HEK293 (cell line): ENCODE data around the gene RNF41.
"Not testable (repeated sequence)": the region's sequence is repeated elsewhere in the genome, so short reads cannot be mapped to it uniquely, and the experiment has no call there.

Experiments used
- CTCF ChIA-PET: fragments of 350-600 bp; formaldehyde crosslinking; extraction: SDS; loops from one replicate; lab custom pipeline; 2021; ENCODE audit warnings: antibody characterized with exemption; lab: Yijun Ruan, JAX
- POLR2A ChIA-PET: fragments of 300-600 bp; formaldehyde crosslinking; extraction: SDS; loops from one replicate; lab custom pipeline; 2020; ENCODE audit warnings: antibody characterized with exemption, inconsistent platforms; lab: Yijun Ruan, JAX
- H3K27ac ChIP-seq: fragments of 200-500 bp; sonication (Bioruptor generic); 2 replicates; pipeline ENCODE4 v1.5.1; 2014; ENCODE audit warnings: low read depth, low read length, control low read depth, inconsistent platforms; ENCODE audit errors: extremely low read depth
- H3K36me3 ChIP-seq, 2 experiments: fragments of 200-500 bp in 1 of 2; sonication (Bioruptor generic) in 1 of 2; 1 replicate in 1 of 2; 2 replicates in 1 of 2; pipeline ENCODE4 v1.5.1; 2014 to 2017; ENCODE audit warnings: inconsistent platforms in 2 of 2, low read length in 2 of 2; ENCODE audit not compliant: control insufficient read depth in 2 of 2, insufficient read depth in 1 of 2
- H3K4me1 ChIP-seq: fragments of 200-500 bp; sonication (Bioruptor generic); 2 replicates; pipeline ENCODE4 v1.5.1; 2014; ENCODE audit warnings: mild to moderate bottlenecking, low read length, inconsistent platforms; ENCODE audit not compliant: control insufficient read depth, insufficient read depth
- H3K4me3 ChIP-seq: 2 replicates; pipeline ENCODE4 v1.5.1; 2011; ENCODE audit warnings: low read depth, mild to moderate bottlenecking, control low read depth, low read length, moderate library complexity
- H3K9me3 ChIP-seq: fragments of 200-500 bp; sonication (Bioruptor generic); 2 replicates; pipeline ENCODE4 v1.5.1; 2014; ENCODE audit warnings: low read depth, low read length, inconsistent platforms; ENCODE audit not compliant: control insufficient read depth, insufficient read depth
- GLI4 ChIP-seq: fragments of 450-650 bp; formaldehyde crosslinking; IDR thresholded peaks from 2 replicates; pipeline ENCODE4 v1.5.1; 2016; ENCODE audit warnings: missing biosample characterization, missing genetic modification characterization
- GLIS1 ChIP-seq: fragments of 450-650 bp; formaldehyde crosslinking; IDR thresholded peaks from 2 replicates; pipeline ENCODE4 v1.5.1; 2016; ENCODE audit warnings: missing biosample characterization, missing genetic modification characterization
- GLIS2 ChIP-seq: fragments of 450-650 bp; formaldehyde crosslinking; IDR thresholded peaks from 2 replicates; pipeline ENCODE4 v1.5.1; 2016; ENCODE audit warnings: missing biosample characterization, missing genetic modification characterization
- IKZF3 ChIP-seq: fragments of 450-650 bp; IDR thresholded peaks from 2 replicates; pipeline ENCODE4 v1.5.0; 2018; ENCODE audit warnings: missing biosample characterization, mild to moderate bottlenecking, missing genetic modification characterization, moderate library complexity
- KLF16 ChIP-seq: fragments of 450-650 bp; formaldehyde crosslinking; IDR thresholded peaks from 2 replicates; pipeline ENCODE4 v1.5.1; 2017; ENCODE audit warnings: missing biosample characterization, missing genetic modification characterization
- KLF9 ChIP-seq: fragments of 450-650 bp; formaldehyde crosslinking; IDR thresholded peaks from 2 replicates; pipeline ENCODE4 v1.5.1; 2016; ENCODE audit warnings: missing biosample characterization, missing genetic modification characterization, low read depth
- SALL2 ChIP-seq: fragments of 450-650 bp; formaldehyde crosslinking; IDR thresholded peaks from 2 replicates; pipeline ENCODE4 v1.5.0; 2017; ENCODE audit warnings: missing biosample characterization, mild to moderate bottlenecking, missing genetic modification characterization, borderline replicate concordance
- SETDB1 ChIP-seq: IDR thresholded peaks from one replicate; pipeline ENCODE4 v1.6.1; 2017; ENCODE audit warnings: mild to moderate bottlenecking, low read length, moderate library complexity, mixed read lengths; ENCODE audit not compliant: insufficient read length
- ZBTB7A ChIP-seq: fragments of 450-650 bp; formaldehyde crosslinking; IDR thresholded peaks from 2 replicates; pipeline ENCODE4 v1.5.1; 2016; ENCODE audit warnings: low read depth, missing biosample characterization, missing genetic modification characterization
- ZFP69B ChIP-seq: fragments of 450-650 bp; formaldehyde crosslinking; IDR thresholded peaks from 2 replicates; pipeline ENCODE4 v1.5.1; 2016; ENCODE audit warnings: missing biosample characterization, missing genetic modification characterization
- ZNF121 ChIP-seq: fragments of 450-650 bp; formaldehyde crosslinking; IDR thresholded peaks from 2 replicates; pipeline ENCODE4 v1.5.1; 2016; ENCODE audit warnings: missing biosample characterization, missing genetic modification characterization
- ZNF175 ChIP-seq: fragments of 450-650 bp; formaldehyde crosslinking; IDR thresholded peaks from 2 replicates; pipeline ENCODE4 v1.5.1; 2016; ENCODE audit warnings: missing biosample characterization, missing genetic modification characterization
- ZNF202 ChIP-seq: fragments of 450-650 bp; formaldehyde crosslinking; IDR thresholded peaks from 2 replicates; pipeline ENCODE4 v1.5.1; 2016; ENCODE audit warnings: missing biosample characterization, missing genetic modification characterization, borderline replicate concordance
- ZNF211 ChIP-seq: fragments of 450-650 bp; formaldehyde crosslinking; IDR thresholded peaks from 2 replicates; pipeline ENCODE4 v1.5.1; 2016; ENCODE audit warnings: low read depth, missing biosample characterization, missing genetic modification characterization
- ZNF311 ChIP-seq: fragments of 450-650 bp; formaldehyde crosslinking; IDR thresholded peaks from 2 replicates; pipeline ENCODE4 v1.5.1; 2017; ENCODE audit warnings: missing biosample characterization, missing genetic modification characterization, borderline replicate concordance
- ZNF433 ChIP-seq: fragments of 450-650 bp; formaldehyde crosslinking; IDR thresholded peaks from 2 replicates; pipeline ENCODE4 v1.5.1; 2016; ENCODE audit warnings: missing biosample characterization, missing genetic modification characterization, low read depth
- ZNF571 ChIP-seq: fragments of 450-650 bp; formaldehyde crosslinking; IDR thresholded peaks from 2 replicates; pipeline ENCODE4 v1.5.0; 2017; ENCODE audit warnings: missing biosample characterization, missing genetic modification characterization
- ZNF623 ChIP-seq: fragments of 450-650 bp; formaldehyde crosslinking; IDR thresholded peaks from 2 replicates; pipeline ENCODE4 v1.5.1; 2016; ENCODE audit warnings: missing biosample characterization, missing genetic modification characterization
- ZNF629 ChIP-seq: fragments of 450-650 bp; formaldehyde crosslinking; IDR thresholded peaks from 2 replicates; pipeline ENCODE4 v1.5.1; 2017; ENCODE audit warnings: missing biosample characterization, missing genetic modification characterization
- ZNF707 ChIP-seq: fragments of 450-650 bp; formaldehyde crosslinking; IDR thresholded peaks from 2 replicates; pipeline ENCODE4 v1.5.1; 2016; ENCODE audit warnings: missing biosample characterization, missing genetic modification characterization
- ZNF76 ChIP-seq: fragments of 450-650 bp; formaldehyde crosslinking; IDR thresholded peaks from 2 replicates; pipeline ENCODE4; 2016; ENCODE audit warnings: low read depth, missing biosample characterization, missing genetic modification characterization, borderline replicate concordance
- TF ChIP-seq, protein P1 (sequence below): fragments of 450-650 bp; formaldehyde crosslinking; IDR thresholded peaks from 2 replicates; pipeline ENCODE4 v1.5.1; 2016; ENCODE audit warnings: missing biosample characterization, missing genetic modification characterization, low read depth
- TF ChIP-seq, protein P2 (sequence below): fragments of 450-650 bp; formaldehyde crosslinking; IDR thresholded peaks from 2 replicates; pipeline ENCODE4 v1.5.1; 2016; ENCODE audit warnings: missing biosample characterization, missing genetic modification characterization

The RNF41 gene

DNA sequence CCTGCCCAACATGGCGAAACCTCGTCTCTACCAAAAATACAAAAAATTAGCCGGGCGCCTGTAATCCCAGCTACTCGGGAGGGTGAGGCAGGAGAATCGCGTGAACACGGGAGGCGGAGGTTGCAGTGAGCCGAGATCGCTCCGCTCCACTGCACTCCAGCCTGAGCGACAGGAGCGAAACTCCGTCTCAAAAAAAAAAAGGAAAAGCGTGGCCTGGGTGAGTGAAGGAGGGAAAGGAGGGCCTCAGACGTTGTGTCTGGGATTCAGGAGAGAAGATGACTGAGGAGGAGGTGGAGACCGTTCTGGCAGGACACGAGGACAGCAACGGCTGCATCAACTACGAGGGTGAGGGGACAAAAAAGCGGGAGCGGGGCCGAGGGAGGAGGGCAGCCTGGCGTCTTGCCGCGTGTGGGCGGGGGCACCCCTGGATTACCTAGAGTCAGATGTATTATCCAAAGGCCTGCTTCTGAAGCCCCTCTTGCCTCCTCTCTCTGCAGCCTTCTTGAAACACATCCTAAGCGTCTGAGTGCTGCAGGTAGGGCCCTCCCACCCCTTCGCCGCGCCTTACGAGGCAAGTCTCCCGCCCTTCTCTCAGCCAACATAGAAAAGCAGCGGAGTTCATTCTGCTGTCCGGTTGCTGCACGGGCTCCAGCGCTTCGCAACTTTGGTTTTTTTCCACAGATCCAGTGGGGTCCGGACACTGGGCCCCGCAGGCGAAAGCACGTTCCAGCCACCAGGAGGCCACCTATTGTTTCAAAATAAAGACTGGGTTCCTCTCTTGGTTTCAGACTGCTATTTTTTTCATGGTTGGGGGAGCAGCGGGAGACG, 64.3 kb downstream of the RNF41 start (continued):
- TF ChIP-seq ZNF211 (tag by site-specific recombination) (no peak), ZNF175 (tag by site-specific recombination) (no peak)
- TF ChIP-seq, all 188 proteins: peak for 43

DNA sequence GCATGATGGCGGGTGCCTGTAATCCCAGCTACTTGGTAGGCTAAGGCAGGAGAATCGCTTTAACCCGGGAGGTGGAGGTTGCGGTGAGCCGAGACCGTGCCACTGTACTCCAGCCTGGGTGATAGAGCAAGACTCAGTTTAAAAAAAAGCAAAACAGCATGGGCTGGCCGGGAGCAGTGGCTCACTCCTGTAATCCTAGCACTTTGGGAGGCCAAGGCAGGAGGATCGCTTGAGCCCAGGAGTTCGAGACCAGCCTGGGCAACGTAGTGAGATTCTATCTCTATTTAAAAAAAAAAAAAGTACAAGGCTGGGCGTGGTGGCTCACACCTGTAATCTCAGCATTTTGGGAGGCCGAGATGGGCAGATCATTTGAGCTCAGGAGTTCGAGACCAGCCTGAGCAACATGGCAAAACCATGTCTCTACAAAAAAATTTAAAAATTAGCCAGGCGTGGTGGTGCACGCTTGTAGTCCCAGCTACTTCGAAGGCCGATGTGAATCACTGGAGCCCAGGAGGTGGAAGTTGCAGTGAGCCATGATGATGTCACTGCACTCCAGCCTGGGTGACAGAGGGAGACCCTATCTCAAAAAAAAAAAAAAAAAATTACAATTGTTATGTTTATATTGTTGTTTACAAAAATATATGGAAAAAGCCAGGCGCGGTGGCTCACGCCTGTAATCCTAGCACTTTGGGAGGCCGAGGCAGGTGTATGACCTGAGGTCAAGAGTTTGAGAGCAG, 65.1 kb downstream of the RNF41 start:
- TF ChIP-seq ZNF121 (tag by site-specific recombination) (0 out of 2 replicates have a peak, but pooled peaks have one; percentile 64), ZNF629 (tag by site-specific recombination) (peak; percentile 54; the same call in 1 of the 2 replicates), GLIS1 (tag by site-specific recombination) (0 out of 2 replicates have a peak, but pooled peaks have one; percentile 7)
- TF ChIP-seq, protein P1, sequence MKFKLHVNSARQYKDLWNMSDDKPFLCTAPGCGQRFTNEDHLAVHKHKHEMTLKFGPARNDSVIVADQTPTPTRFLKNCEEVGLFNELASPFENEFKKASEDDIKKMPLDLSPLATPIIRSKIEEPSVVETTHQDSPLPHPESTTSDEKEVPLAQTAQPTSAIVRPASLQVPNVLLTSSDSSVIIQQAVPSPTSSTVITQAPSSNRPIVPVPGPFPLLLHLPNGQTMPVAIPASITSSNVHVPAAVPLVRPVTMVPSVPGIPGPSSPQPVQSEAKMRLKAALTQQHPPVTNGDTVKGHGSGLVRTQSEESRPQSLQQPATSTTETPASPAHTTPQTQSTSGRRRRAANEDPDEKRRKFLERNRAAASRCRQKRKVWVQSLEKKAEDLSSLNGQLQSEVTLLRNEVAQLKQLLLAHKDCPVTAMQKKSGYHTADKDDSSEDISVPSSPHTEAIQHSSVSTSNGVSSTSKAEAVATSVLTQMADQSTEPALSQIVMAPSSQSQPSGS, result peak; percentile 61; the same call in 1 of the 2 replicates
- peak overlapping the region; percentile 84; the same call in 1 of the 2 replicates for H3K27ac ChIP-seq
- H3K9me3 ChIP-seq, H3K4me3 ChIP-seq, H3K4me1 ChIP-seq: not testable (repeated sequence)
- CTCF ChIA-PET, result interaction anchor here (0.6 to 2.0 kb wide), 4 partner anchors 23 to 309 kb away, joined by 3 to 6 read pairs (median 4); partner anchors contain the start of gene ESYT1
- peaks cover 4 to 47% of the 10 kb centered on the region in 2 experiments for H3K36me3 ChIP-seq
- POLR2A ChIA-PET, result interaction anchor here (0.6 to 3.8 kb wide), 6 partner anchors 20 to 76 kb away, joined by 3 to 20 read pairs (median 4); partner anchors contain the start of genes ESYT1 and RNF41

DNA sequence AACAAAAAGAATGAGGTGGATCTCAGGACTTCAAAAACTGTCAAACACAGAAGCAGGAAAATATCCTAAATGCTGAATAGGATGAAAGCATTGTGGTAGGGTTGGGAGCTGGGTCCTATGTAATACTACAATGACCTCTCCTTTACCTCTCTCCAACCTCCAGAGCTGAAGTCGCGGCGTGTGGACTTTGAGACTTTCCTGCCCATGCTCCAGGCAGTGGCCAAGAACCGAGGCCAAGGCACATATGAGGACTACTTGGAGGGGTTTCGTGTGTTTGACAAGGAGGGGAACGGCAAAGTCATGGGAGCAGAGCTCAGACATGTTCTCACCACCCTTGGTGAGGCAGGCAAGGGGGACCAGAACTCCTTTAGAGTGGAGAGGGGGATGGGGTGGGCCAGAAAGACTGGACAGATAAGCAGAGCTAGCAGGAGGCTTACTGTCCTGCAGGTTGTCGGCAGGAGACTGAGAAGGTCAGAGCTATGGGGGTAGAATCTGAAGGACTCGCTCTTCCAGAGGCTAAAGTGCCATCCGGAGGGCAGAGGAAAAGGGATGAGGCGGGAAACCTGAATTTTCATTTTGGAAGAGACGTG, 66.4 kb downstream of the RNF41 start:
- H3K4me3 ChIP-seq, result no peak overlapping the region
- ChIA-PET CTCF (interaction anchor here (1.0 to 2.2 kb wide), 4 partner anchors 27 to 36 kb away, joined by 6 to 8 read pairs (median 6); partner anchors contain the start of genes ESYT1, SMARCC2 and ZC3H10), POLR2A (interaction anchor here (0.7 to 3.8 kb wide), 4 partner anchors 8 to 101 kb away, joined by 3 to 20 read pairs (median 4); partner anchors contain the start of gene ESYT1)
- no peak overlapping the region for H3K27ac ChIP-seq
- H3K36me3 ChIP-seq, result peaks cover 4 to 34% of the 10 kb centered on the region in 2 experiments
- H3K9me3 ChIP-seq, result no peaks in the 10 kb centered on the region
- peaks cover 3% of the 10 kb centered on the region; the same call in 1 of the 2 replicates for H3K4me1 ChIP-seq
- 0 out of 2 replicates have a peak, but pooled peaks have one; percentile 37 for TF ChIP-seq IKZF3 (tag by site-specific recombination)
- TF ChIP-seq KLF16, result no peak

DNA sequence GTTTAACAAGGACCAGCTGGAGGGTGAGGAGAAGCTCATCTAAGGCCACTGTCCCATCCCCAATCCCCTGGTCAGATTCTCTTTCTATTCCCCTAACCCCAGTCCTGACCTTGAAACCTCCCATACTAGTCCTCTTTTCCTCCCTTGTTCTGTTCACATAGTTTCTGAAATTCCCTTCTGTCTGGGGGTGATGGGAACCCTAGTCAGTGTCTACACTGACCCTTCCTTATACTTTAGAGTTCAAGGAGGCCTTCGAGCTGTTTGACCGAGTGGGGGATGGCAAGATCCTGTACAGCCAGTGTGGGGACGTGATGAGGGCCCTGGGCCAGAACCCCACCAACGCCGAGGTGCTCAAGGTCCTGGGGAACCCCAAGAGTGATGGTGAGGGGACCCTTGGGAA, 66.9 kb downstream of the RNF41 start:
- ChIA-PET CTCF (interaction anchor here (1.0 to 2.2 kb wide), 5 partner anchors 26 to 36 kb away, joined by 3 to 8 read pairs (median 6); partner anchors contain the start of genes ESYT1, SMARCC2 and ZC3H10), POLR2A (interaction anchor here (0.7 to 3.8 kb wide), 3 partner anchors 8 to 42 kb away, joined by 3 to 20 read pairs (median 5); partner anchors contain the start of gene ESYT1)
- no peaks in the 10 kb centered on the region for H3K9me3 ChIP-seq
- H3K27ac ChIP-seq, result no peak overlapping the region
- H3K36me3 ChIP-seq, result peaks cover 4 to 29% of the 10 kb centered on the region in 2 experiments
- peaks cover 3% of the 10 kb centered on the region; the same call in 1 of the 2 replicates for H3K4me1 ChIP-seq
- no peak overlapping the region for H3K4me3 ChIP-seq
- TF ChIP-seq ZNF433 (tag by site-specific recombination), result no peak
- TF ChIP-seq ZNF707, result no peak
- TF ChIP-seq ZNF623 (tag by site-specific recombination), result no peak
- no peak for TF ChIP-seq SALL2 (tag by site-specific recombination)
- TF ChIP-seq GLIS2, result no peak
- TF ChIP-seq ZFP69B, result no peak
- TF ChIP-seq, protein P2, sequence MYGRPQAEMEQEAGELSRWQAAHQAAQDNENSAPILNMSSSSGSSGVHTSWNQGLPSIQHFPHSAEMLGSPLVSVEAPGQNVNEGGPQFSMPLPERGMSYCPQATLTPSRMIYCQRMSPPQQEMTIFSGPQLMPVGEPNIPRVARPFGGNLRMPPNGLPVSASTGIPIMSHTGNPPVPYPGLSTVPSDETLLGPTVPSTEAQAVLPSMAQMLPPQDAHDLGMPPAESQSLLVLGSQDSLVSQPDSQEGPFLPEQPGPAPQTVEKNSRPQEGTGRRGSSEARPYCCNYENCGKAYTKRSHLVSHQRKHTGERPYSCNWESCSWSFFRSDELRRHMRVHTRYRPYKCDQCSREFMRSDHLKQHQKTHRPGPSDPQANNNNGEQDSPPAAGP (tag by site-specific recombination), result no peak
- no peak for TF ChIP-seq ZNF76 (tag by site-specific recombination)
- TF ChIP-seq ZBTB7A (tag by site-specific recombination), result no peak
- no peak for TF ChIP-seq SETDB1
- no peak for TF ChIP-seq ZNF311
- no peak for TF ChIP-seq ZNF571 (tag by site-specific recombination)
- TF ChIP-seq ZNF202 (tag by site-specific recombination), result no peak
- no peak for TF ChIP-seq KLF9 (tag by site-specific recombination)
- no peak for TF ChIP-seq GLI4 (tag by site-specific recombination)
- TF ChIP-seq, all 188 proteins: peak for 0
